ENCODE measurements around the gene LY86.

GRCh38 chr6:6661191-6661590, 72.7 kb downstream of the LY86 start:
- TF ChIP-seq CTCF (IDR thresholded peaks at IDR 0.05) = no peak
- TF ChIP-seq POLR2A (IDR thresholded peaks at IDR 0.05) = no peak
